OCI-LY1 (cell line): Measurements from ENCODE around the gene PLXND1.

Source experiments
- H2AFZ ChIP-seq: fragments of 200-600 bp; sonication (generic), shearing (Covaris generic); 2 replicates; pipeline ENCODE4 v1.6.0; 2014; ENCODE audit warnings: antibody characterized with exemption, mild to moderate bottlenecking, low read length
- H3F3A ChIP-seq: fragments of 200-600 bp; sonication (generic), shearing (Covaris generic); 2 replicates; pipeline ENCODE4 v1.6.0; 2014; ENCODE audit warnings: mild to moderate bottlenecking, antibody characterized with exemption, low read length, moderate library complexity; ENCODE audit not compliant: insufficient read depth
- H3K27ac ChIP-seq: fragments of 200-600 bp; sonication (generic); 2 replicates; pipeline ENCODE4 v1.5.1; 2014; ENCODE audit warnings: low read length, mixed run types, mild to moderate bottlenecking, low read depth; ENCODE audit not compliant: poor library complexity, severe bottlenecking
- H3K27me3 ChIP-seq: fragments of 200-600 bp; sonication (generic); 2 replicates; pipeline ENCODE4 v1.6.0; 2014; ENCODE audit warnings: antibody characterized with exemption, mild to moderate bottlenecking, low read length, moderate library complexity; ENCODE audit not compliant: insufficient read depth
- H3K36me3 ChIP-seq: fragments of 200-600 bp; sonication (generic); 2 replicates; pipeline ENCODE4 v1.6.1; 2014; ENCODE audit warnings: mild to moderate bottlenecking, antibody characterized with exemption, low read length, moderate library complexity, mixed read lengths; ENCODE audit not compliant: insufficient read depth
- H3K4me1 ChIP-seq: fragments of 200-600 bp; sonication (generic); 2 replicates; pipeline ENCODE4 v1.5.1; 2014; ENCODE audit warnings: mild to moderate bottlenecking, low read length, moderate library complexity; ENCODE audit not compliant: insufficient read depth, severe bottlenecking
- H3K4me2 ChIP-seq: fragments of 200-600 bp; sonication (generic), shearing (Covaris generic); 2 replicates; pipeline ENCODE4 v1.6.1; 2014; ENCODE audit warnings: low read length
- H3K4me3 ChIP-seq: fragments of 200-600 bp; sonication (generic); 2 replicates; pipeline ENCODE4 v1.5.1; 2014; ENCODE audit warnings: low read length, low read depth, mild to moderate bottlenecking, mixed read lengths; ENCODE audit not compliant: poor library complexity, severe bottlenecking
- H3K79me2 ChIP-seq: fragments of 200-600 bp; shearing (Covaris generic); 2 replicates; pipeline ENCODE4 v1.6.1; 2016; ENCODE audit warnings: mixed run types, low read length, mixed read lengths; ENCODE audit not compliant: insufficient read depth
- H3K9ac ChIP-seq: fragments of 200-600 bp; sonication (generic), shearing (Covaris generic); 2 replicates; pipeline ENCODE4 v1.6.1; 2014; ENCODE audit warnings: mild to moderate bottlenecking, low read length, mixed read lengths
- H3K9me2 ChIP-seq: fragments of 200-600 bp; sonication (generic), shearing (Covaris generic); 2 replicates; pipeline ENCODE4 v1.6.1; 2014; ENCODE audit warnings: low read depth, mild to moderate bottlenecking, low read length, mixed read lengths
- H3K9me3 ChIP-seq: fragments of 200-600 bp; shearing (Covaris generic); 2 replicates; pipeline ENCODE4 v1.6.1; 2014; ENCODE audit warnings: low read length, mixed read lengths
- H4K20me1 ChIP-seq: fragments of 200-600 bp; sonication (generic), shearing (Covaris generic); 2 replicates; pipeline ENCODE4 v1.6.0; 2016; ENCODE audit warnings: mild to moderate bottlenecking, low read length; ENCODE audit not compliant: insufficient read depth
- CTCF ChIP-seq: fragments of 200-600 bp; sonication (generic), shearing (Covaris generic); IDR thresholded peaks from 2 replicates; pipeline ENCODE4 v1.5.1; 2017; ENCODE audit warnings: mild to moderate bottlenecking, antibody characterized with exemption, low read length, moderate library complexity, mixed read lengths
- EZH2 ChIP-seq: fragments of 200-600 bp; sonication (generic), shearing (Covaris generic); IDR thresholded peaks from 2 replicates; pipeline ENCODE4 v1.8.0; 2017; ENCODE audit warnings: borderline replicate concordance, mixed run types, mild to moderate bottlenecking, antibody characterized with exemption, low read length, moderate library complexity, mixed read lengths

Gene PLXND1

GRCh38 chr3:129576514-129577352 is 29.7 kb downstream of the PLXND1 start:
- no peaks in the 10 kb centered on the region for H3K79me2 ChIP-seq
- H3K9ac ChIP-seq: peak overlapping the region; percentile 59
- no peaks in the 10 kb centered on the region for H3K9me3 ChIP-seq
- H3K36me3 ChIP-seq: no peaks in the 10 kb centered on the region
- H4K20me1 ChIP-seq: no peaks in the 10 kb centered on the region
- TF ChIP-seq CTCF (no peak), EZH2 (no peak)
- no peak overlapping the region for H3K4me3 ChIP-seq
- no peaks in the 10 kb centered on the region for H3F3A ChIP-seq
- H3K4me2 ChIP-seq: peak overlapping the region; percentile 40; the same call in 1 of the 2 replicates
- no peaks in the 10 kb centered on the region for H3K27me3 ChIP-seq
- no peaks in the 10 kb centered on the region for H3K9me2 ChIP-seq
- no peak overlapping the region for H2AFZ ChIP-seq
- peaks cover 41% of the 10 kb centered on the region for H3K4me1 ChIP-seq
- peak overlapping the region; percentile 97 for H3K27ac ChIP-seq

GRCh38 chr3:129575997-129576384 is 30.5 kb downstream of the PLXND1 start:
- no peak overlapping the region for H3K4me3 ChIP-seq
- H3K4me2 ChIP-seq: peak overlapping the region; percentile 40; the same call in 1 of the 2 replicates
- no peak overlapping the region for H2AFZ ChIP-seq
- H3K4me1 ChIP-seq: peaks cover 41% of the 10 kb centered on the region
- peak overlapping the region; percentile 97 for H3K27ac ChIP-seq
- no peaks in the 10 kb centered on the region for H3K79me2 ChIP-seq
- H3K9me2 ChIP-seq: no peaks in the 10 kb centered on the region
- peak overlapping the region; percentile 39; the same call in 1 of the 2 replicates for H3K9ac ChIP-seq
- H4K20me1 ChIP-seq: no peaks in the 10 kb centered on the region
- no peak for TF ChIP-seq EZH2
- no peak for TF ChIP-seq CTCF
- H3K27me3 ChIP-seq: no peaks in the 10 kb centered on the region
- H3K9me3 ChIP-seq: no peaks in the 10 kb centered on the region
- H3K36me3 ChIP-seq: no peaks in the 10 kb centered on the region
- H3F3A ChIP-seq: no peaks in the 10 kb centered on the region

- H3K4me3 ChIP-seq: no peak overlapping the region
- peaks cover 41% of the 10 kb centered on the region for H3K4me1 ChIP-seq
- peak overlapping the region; percentile 39; the same call in 1 of the 2 replicates for H3K9ac ChIP-seq
- no peaks in the 10 kb centered on the region for H3K79me2 ChIP-seq
- H3K27me3 ChIP-seq: no peaks in the 10 kb centered on the region
- H3F3A ChIP-seq: no peaks in the 10 kb centered on the region
- H3K9me3 ChIP-seq: no peaks in the 10 kb centered on the region
- H4K20me1 ChIP-seq: no peaks in the 10 kb centered on the region
- no peaks in the 10 kb centered on the region for H3K36me3 ChIP-seq
- H3K27ac ChIP-seq: peak overlapping the region; percentile 97
- H3K4me2 ChIP-seq: peak overlapping the region; percentile 40; the same call in 1 of the 2 replicates
- TF ChIP-seq CTCF: no peak
- no peak for TF ChIP-seq EZH2
- H2AFZ ChIP-seq: no peak overlapping the region
- H3K9me2 ChIP-seq: no peaks in the 10 kb centered on the region
These were observed 31.1 kb downstream of the PLXND1 start for GRCh38 chr3:129575233-129575996.
